Measurements from ENCODE around the gene PCTP.

DNA sequence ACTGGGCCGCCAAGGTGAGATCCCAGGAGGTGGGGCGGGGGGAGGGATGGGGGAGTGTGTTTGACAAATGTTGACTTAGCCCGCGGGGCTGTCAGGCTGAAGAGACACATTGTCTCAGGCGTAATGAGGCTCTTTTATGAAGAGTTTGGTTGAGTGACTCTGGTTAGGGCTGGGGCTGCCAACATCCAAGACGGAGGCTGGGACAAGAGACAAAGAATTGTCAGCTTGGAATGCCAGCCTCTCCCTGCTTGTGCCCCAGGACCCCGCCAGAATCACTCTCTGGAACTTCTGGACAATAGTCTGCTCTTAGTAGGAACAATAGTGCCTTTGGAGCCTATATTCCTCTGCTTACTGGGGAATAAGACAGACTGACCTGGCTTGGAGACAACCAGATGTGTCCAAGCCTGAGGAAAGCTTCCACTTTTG lies 24.0 kb downstream of the PCTP start:
- TF ChIP-seq, protein P1, sequence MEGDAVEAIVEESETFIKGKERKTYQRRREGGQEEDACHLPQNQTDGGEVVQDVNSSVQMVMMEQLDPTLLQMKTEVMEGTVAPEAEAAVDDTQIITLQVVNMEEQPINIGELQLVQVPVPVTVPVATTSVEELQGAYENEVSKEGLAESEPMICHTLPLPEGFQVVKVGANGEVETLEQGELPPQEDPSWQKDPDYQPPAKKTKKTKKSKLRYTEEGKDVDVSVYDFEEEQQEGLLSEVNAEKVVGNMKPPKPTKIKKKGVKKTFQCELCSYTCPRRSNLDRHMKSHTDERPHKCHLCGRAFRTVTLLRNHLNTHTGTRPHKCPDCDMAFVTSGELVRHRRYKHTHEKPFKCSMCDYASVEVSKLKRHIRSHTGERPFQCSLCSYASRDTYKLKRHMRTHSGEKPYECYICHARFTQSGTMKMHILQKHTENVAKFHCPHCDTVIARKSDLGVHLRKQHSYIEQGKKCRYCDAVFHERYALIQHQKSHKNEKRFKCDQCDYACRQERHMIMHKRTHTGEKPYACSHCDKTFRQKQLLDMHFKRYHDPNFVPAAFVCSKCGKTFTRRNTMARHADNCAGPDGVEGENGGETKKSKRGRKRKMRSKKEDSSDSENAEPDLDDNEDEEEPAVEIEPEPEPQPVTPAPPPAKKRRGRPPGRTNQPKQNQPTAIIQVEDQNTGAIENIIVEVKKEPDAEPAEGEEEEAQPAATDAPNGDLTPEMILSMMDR (IDR thresholded peaks at IDR 0.05): no peak
- TF ChIP-seq POLR2A (IDR thresholded peaks at IDR 0.05) (no peak), EP300 (IDR thresholded peaks at IDR 0.05) (no peak)
